ENCODE data around the gene C16orf46. TPM values are rescaled to one million over a fixed set of nuclear protein-coding genes. Genes with fewer than 3 reads are reported as not detected.

The C16orf46 gene
- total RNA-seq, 4 donors from 2014 or later, result 3.1 to 14.2 (median 9.7) TPM

DNA sequence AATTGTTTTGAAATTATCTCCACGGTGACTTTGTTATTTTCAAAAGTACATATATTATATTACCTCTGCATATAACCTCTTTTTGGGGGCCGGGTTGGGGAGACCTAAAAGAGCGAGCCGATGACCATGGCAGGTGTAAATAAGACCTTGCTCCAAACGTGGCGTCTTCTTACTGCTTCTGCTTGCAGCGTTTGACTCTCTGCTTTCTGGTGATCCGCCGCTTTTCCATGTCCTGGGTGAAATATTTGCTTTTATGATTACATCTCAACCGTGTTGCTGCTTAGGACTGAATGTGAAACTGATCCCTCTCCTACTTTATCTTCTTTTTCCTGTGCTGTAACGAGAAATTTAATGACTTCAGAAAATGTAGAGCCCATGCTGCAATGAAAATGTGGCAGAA, 23.3 kb downstream of the C16orf46 start:
- 86 to 88% methylated on average over 11 of the region's 11 CpGs for WGBS, 2 donors
- Histone ChIP-seq H3K4me1 (peaks cover 0 to 4% of the 10 kb centered on the region in 2 donors), H3K27ac (no peak overlapping the region), H3K4me3 (replicated peaks in 1 of 3) (no peak overlapping the region), H3K27me3 (no peaks in the 10 kb centered on the region), H3K36me3 (no peaks in the 10 kb centered on the region), H3K9me3 (no peaks in the 10 kb centered on the region)
- intact Hi-C loops (cut with DNase I), result no loop called here
- no peak for TF ChIP-seq POLR2A (IDR thresholded peaks at IDR 0.05)
- TF ChIP-seq, protein P1, sequence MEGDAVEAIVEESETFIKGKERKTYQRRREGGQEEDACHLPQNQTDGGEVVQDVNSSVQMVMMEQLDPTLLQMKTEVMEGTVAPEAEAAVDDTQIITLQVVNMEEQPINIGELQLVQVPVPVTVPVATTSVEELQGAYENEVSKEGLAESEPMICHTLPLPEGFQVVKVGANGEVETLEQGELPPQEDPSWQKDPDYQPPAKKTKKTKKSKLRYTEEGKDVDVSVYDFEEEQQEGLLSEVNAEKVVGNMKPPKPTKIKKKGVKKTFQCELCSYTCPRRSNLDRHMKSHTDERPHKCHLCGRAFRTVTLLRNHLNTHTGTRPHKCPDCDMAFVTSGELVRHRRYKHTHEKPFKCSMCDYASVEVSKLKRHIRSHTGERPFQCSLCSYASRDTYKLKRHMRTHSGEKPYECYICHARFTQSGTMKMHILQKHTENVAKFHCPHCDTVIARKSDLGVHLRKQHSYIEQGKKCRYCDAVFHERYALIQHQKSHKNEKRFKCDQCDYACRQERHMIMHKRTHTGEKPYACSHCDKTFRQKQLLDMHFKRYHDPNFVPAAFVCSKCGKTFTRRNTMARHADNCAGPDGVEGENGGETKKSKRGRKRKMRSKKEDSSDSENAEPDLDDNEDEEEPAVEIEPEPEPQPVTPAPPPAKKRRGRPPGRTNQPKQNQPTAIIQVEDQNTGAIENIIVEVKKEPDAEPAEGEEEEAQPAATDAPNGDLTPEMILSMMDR (IDR thresholded peaks at IDR 0.05), result no peak
- no peak for DNase-seq

DNA sequence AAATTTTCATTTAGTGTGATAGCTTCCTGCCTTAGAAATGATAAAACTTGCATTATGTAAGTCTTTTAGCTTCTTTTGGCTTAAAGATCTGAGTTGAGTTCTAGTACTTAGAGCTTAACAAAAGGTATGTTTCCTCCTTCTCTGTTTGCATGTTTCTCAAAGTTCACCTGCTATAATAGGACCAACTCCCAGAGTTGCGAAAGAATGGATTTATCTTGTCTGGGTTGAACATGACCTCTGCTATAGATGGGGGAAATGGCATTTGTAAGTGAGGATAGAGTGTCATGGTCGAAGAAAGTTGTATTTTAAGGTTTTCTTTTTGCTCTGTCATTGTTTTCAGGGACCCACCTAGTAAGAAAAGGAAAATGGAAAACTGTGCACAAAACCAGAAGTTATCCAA, 34.2 kb downstream of the C16orf46 start:
- H3K27me3 ChIP-seq, result no peaks in the 10 kb centered on the region
- peaks cover 13 to 14% of the 10 kb centered on the region in 2 donors for H3K4me1 ChIP-seq
- no peak overlapping the region for H3K4me3 ChIP-seq (replicated peaks in 1 of 3)
- H3K9me3 ChIP-seq, result no peaks in the 10 kb centered on the region
- 94% methylated on average over 2 of the region's 2 CpGs for WGBS, 2 donors
- H3K27ac ChIP-seq, result no peak overlapping the region
- intact Hi-C loops (cut with DNase I), result no loop called here
- no peak for DNase-seq
- H3K36me3 ChIP-seq, result peaks cover 30 to 40% of the 10 kb centered on the region in 2 donors
- TF ChIP-seq, protein P1 (IDR thresholded peaks at IDR 0.05), result no peak
- no peak for TF ChIP-seq POLR2A (IDR thresholded peaks at IDR 0.05)

DNA sequence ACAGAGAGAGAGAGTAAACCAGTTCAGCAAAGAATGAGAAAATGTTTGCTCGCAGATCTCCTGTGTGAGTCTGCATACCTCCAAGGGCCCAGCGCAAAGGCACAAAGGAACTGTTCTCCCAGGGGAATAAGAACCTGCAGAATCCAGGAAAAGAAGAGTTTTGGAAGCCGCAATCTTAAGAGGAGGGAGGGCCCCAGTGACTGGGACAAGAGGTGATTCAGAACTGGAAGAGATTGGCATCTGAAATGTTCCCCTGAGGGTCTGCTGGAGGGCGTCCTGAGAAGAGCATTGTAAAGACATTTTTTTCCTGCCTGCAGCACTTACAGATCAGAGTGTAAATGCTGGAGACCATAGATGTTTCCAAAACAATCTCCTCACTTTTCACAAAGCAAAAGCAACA, 35.3 kb downstream of the C16orf46 start:
- Histone ChIP-seq H3K36me3 (peaks cover 30 to 40% of the 10 kb centered on the region in 2 donors), H3K27ac (no peak overlapping the region), H3K4me3 (replicated peaks in 1 of 3) (no peak overlapping the region), H3K27me3 (no peaks in the 10 kb centered on the region), H3K9me3 (no peaks in the 10 kb centered on the region), H3K4me1 (peaks cover 24 to 25% of the 10 kb centered on the region in 2 donors)
- no peak for DNase-seq
- no peak for TF ChIP-seq POLR2A (IDR thresholded peaks at IDR 0.05)
- TF ChIP-seq, protein P1 (IDR thresholded peaks at IDR 0.05), result no peak
- intact Hi-C loops (cut with DNase I), result no loop called here
- WGBS, 2 donors, result 89 to 91% methylated on average over 4 of the region's 4 CpGs

DNA sequence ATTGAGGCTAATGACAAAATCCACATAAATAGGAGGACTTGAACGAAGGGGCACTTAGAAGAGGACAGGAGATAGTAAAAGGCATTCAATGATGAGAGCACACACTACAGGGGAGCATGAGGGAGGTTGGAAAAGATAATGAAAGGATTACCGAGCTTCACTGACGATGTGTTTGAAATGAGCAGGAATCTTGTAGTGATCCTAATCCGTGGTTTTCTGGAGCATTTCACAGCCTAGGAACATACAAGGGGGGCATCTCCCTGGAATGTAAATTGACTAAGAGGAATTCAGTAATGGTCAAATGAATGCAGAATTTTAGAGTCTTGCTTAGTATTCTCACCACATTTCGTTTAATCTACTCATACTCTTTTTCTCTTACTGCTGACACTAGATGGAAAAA, 36.2 kb downstream of the C16orf46 start:
- H3K4me1 ChIP-seq, result peaks cover 24 to 27% of the 10 kb centered on the region in 2 donors
- H3K27ac ChIP-seq, result no peak overlapping the region
- intact Hi-C loops (cut with DNase I), result no loop called here
- no peak for DNase-seq
- H3K9me3 ChIP-seq, result no peaks in the 10 kb centered on the region
- H3K27me3 ChIP-seq, result no peaks in the 10 kb centered on the region
- H3K4me3 ChIP-seq (replicated peaks in 1 of 3), result no peak overlapping the region
- TF ChIP-seq POLR2A (IDR thresholded peaks at IDR 0.05), result no peak
- TF ChIP-seq, protein P1 (IDR thresholded peaks at IDR 0.05), result no peak
- 88 to 92% methylated on average over 5 of the region's 5 CpGs for WGBS, 2 donors
- peaks cover 30 to 40% of the 10 kb centered on the region in 2 donors for H3K36me3 ChIP-seq

DNA sequence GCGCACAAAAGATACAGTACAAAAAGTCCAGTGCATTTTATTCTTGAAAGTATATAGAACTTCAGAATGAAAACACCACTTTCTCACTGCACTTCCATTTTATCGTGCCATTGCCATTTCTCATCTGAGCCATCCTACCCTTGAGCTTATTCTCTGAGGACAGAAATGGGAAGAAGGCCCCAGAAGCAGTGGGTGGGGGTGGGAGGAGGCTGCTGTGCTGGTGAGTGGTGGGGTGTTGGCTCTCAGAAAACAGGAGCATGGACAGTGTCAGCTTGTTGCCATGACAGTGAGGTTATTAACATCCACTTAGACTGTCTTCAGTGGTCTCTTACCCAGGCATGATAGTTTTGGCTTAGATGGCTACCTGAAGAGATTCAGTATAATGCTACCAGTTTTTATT, 36.9 kb downstream of the C16orf46 start:
- Histone ChIP-seq H3K36me3 (peaks cover 28 to 38% of the 10 kb centered on the region in 2 donors), H3K4me1 (peaks cover 24 to 31% of the 10 kb centered on the region in 2 donors), H3K27ac (peak overlapping the region in 1 of 3 donors; percentile 18), H3K27me3 (no peaks in the 10 kb centered on the region), H3K4me3 (replicated peaks in 1 of 3) (no peak overlapping the region), H3K9me3 (no peaks in the 10 kb centered on the region)
- intact Hi-C loops (cut with DNase I), result no loop called here
- WGBS, 2 donors, result 79 to 88% methylated on average over 2 of the region's 2 CpGs
- DNase-seq, result no peak
- TF ChIP-seq, protein P1 (IDR thresholded peaks at IDR 0.05), result no peak
- TF ChIP-seq POLR2A (IDR thresholded peaks at IDR 0.05), result no peak
